Gastroesophageal sphincter (tissue), 3 donors: ENCODE measurements around the gene CEBPA.

ENCODE experiments used
- CTCF ChIP-seq, 4 experiments: fragments of 200-600 bp in 2 of 4; fragments of 450-650 bp in 2 of 4; sonication (generic) in 1 of 4; IDR thresholded peaks; one replicate each; pipeline ENCODE4 v1.5.1; 2017 to 2019; ENCODE audit warnings: antibody characterized with exemption in 4 of 4, mild to moderate bottlenecking in 2 of 4, moderate library complexity in 2 of 4
- EP300 ChIP-seq: sonication (generic); formaldehyde crosslinking; IDR thresholded peaks from one replicate; pipeline ENCODE4 v1.6.1; 2017; ENCODE audit warnings: antibody characterized with exemption, mild to moderate bottlenecking
- POLR2A ChIP-seq, 2 donors: fragments of 450-650 bp; IDR thresholded peaks; one replicate each; pipeline ENCODE4 v1.6.1; 2017; ENCODE audit warnings: antibody characterized with exemption in 2 of 2, mild to moderate bottlenecking in 2 of 2, moderate library complexity in 1 of 2

- TF ChIP-seq CTCF (IDR thresholded peaks at IDR 0.05) (no peak), EP300 (no peak), POLR2A (IDR thresholded peaks at IDR 0.05) (no peak)
Observed at GRCh38 chr19:33268162-33268991, 34.0 kb downstream of the CEBPA start.
